Thymus (tissue), 11 donors: ENCODE data around the gene ECT2. TPM values are rescaled to one million over a fixed set of nuclear protein-coding genes. Genes with fewer than 3 reads are reported as not detected.
A peak's percentile ranks its signal among the peaks of the same experiment; 100 is the strongest.

Source experiments
- DNase-seq, 9 donors: peaks; one replicate each; pipeline ENCODE4 v3.0.0-alpha.2; 2013; ENCODE audit warnings: low spot score in 9 of 9, low read depth in 6 of 9, missing footprints in 1 of 9
- H3K27ac ChIP-seq, 2 donors: one replicate each; pipeline ENCODE4 v1.5.1; 2013; ENCODE audit warnings: control low read depth in 1 of 2, low read depth in 1 of 2, low read length in 1 of 2, mild to moderate bottlenecking in 1 of 2, moderate library complexity in 1 of 2
- H3K27me3 ChIP-seq, 2 donors: one replicate each; pipeline ENCODE4 v1.5.1; 2013; ENCODE audit warnings: low read length in 1 of 2; ENCODE audit not compliant: control insufficient read depth in 2 of 2, insufficient read depth in 1 of 2
- H3K36me3 ChIP-seq, 2 donors: one replicate each; pipeline ENCODE4 v1.5.1; 2013; ENCODE audit warnings: low read length in 1 of 2, mild to moderate bottlenecking in 1 of 2, moderate library complexity in 1 of 2; ENCODE audit not compliant: control insufficient read depth in 2 of 2, insufficient read depth in 2 of 2
- H3K4me1 ChIP-seq, 2 donors: one replicate each; pipeline ENCODE4 v1.5.1; 2013; ENCODE audit warnings: low read length in 2 of 2; ENCODE audit not compliant: control insufficient read depth in 2 of 2, insufficient read depth in 2 of 2
- H3K4me3 ChIP-seq, 2 donors: one replicate each; pipeline ENCODE4 v1.5.1; 2013; ENCODE audit warnings: low read length in 2 of 2, control low read depth in 1 of 2, mild to moderate bottlenecking in 1 of 2
- H3K9me3 ChIP-seq, 2 donors: one replicate each; pipeline ENCODE4 v1.5.1; 2013; ENCODE audit warnings: low read length in 1 of 2, mild to moderate bottlenecking in 1 of 2; ENCODE audit not compliant: control insufficient read depth in 2 of 2, insufficient read depth in 1 of 2
- WGBS: extraction: QIAGEN DNeasy Blood & Tissue Kit; methylation state at CpG from one replicate; pipeline ENCODE4 v1.1.7; 2013; 5-methylcytosine and 5-hydroxymethylcytosine counted together
- polyA plus RNA-seq: library from polyadenylated mRNA; stranded (reverse); fragments of 200-250 nt; gene quantifications from one replicate; pipeline ENCODE4 v1.2.3, GENCODE V29; 2013
- total RNA-seq: library from RNA; stranded (reverse); fragments of 120-200 nt; gene quantifications from one replicate; pipeline ENCODE4 v1.2.4, GENCODE V29; 2013
- donor health status: healthy.

Gene ECT2
- total and polyA plus RNA-seq, 2 donors = 7.9 to 39.0 TPM

GRCh38 chr3:172707030-172707429 is 43.5 kb upstream of the ECT2 start:
- peaks cover 5 to 9% of the 10 kb centered on the region in 2 donors for H3K4me1 ChIP-seq
- no peaks in the 10 kb centered on the region for H3K27me3 ChIP-seq
- H3K4me3 ChIP-seq = no peak overlapping the region
- no peak for DNase-seq
- H3K9me3 ChIP-seq = no peaks in the 10 kb centered on the region
- no peaks in the 10 kb centered on the region for H3K36me3 ChIP-seq
- H3K27ac ChIP-seq = no peak overlapping the region
- WGBS = 96% methylated on average over 2 of the region's 2 CpGs

DNA sequence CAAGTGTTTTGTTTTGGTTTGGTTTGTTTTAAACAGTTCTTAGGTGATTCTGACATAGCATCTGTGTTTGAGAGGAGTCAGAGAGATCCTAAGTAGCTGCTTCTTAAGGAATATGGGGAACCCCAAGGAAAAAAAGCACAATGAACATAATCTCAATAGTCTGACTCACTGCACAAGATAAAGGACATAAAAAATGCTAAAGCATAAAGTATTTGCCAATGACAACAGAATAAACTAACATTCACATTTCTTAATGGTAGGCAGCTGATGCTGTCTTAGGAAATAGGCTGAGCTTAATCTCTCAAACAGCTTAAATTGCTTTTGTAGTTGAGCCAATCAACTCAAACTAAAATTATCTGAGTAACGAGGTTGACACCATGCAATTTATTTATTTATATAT is 42.6 kb upstream of the ECT2 start:
- Histone ChIP-seq H3K27me3 (no peaks in the 10 kb centered on the region), H3K9me3 (no peaks in the 10 kb centered on the region), H3K4me1 (peaks cover 5 to 9% of the 10 kb centered on the region in 2 donors), H3K36me3 (no peaks in the 10 kb centered on the region), H3K4me3 (no peak overlapping the region), H3K27ac (no peak overlapping the region)
- WGBS = 93% methylated on average over 1 of the region's 1 CpG
- DNase-seq = no peak

DNA sequence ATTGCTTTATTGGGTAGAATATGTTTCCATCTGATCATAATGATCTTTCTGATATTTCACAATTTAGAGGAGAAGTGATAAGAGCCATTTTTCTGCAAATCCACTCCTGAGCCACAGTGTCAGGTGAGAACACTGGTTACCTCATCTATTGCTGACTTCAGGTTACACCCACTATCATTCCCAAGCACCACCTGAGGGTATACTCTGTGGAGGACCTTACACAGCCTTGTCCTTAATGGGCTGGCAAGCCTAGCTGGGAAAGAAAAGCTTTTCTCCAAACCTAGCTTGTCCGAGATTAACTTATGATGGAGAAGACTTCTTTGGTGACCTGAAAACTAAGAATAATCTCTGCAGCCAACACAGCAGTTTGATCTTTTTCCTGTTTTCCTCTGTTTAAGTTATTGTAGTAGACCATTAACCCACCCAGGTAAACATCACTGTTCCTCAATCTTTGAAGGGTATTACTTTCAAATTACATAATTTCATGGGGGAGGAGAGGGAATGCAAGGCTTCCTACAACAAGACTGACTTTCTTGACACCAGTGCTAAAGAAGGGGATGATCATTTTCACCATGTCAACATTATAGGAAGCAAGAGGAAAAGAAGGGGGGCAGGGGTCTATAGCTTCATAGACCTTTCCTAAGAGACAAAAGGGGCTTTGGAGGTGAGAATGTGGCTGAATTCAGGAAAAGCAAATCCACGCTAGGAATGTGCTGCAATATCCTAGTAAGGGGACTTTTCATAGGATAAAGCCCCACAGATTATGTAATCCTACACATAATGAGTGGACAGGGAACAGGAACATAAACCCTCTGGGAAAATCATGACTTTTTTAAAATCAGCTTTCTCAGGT is 41.4 kb upstream of the ECT2 start:
- H3K27me3 ChIP-seq = no peaks in the 10 kb centered on the region
- no peaks in the 10 kb centered on the region for H3K36me3 ChIP-seq
- 98% methylated on average over 2 of the region's 2 CpGs for WGBS
- peaks cover 5 to 9% of the 10 kb centered on the region in 2 donors for H3K4me1 ChIP-seq
- DNase-seq = no peak
- H3K9me3 ChIP-seq = no peaks in the 10 kb centered on the region
- H3K4me3 ChIP-seq = no peak overlapping the region
- H3K27ac ChIP-seq = no peak overlapping the region

DNA sequence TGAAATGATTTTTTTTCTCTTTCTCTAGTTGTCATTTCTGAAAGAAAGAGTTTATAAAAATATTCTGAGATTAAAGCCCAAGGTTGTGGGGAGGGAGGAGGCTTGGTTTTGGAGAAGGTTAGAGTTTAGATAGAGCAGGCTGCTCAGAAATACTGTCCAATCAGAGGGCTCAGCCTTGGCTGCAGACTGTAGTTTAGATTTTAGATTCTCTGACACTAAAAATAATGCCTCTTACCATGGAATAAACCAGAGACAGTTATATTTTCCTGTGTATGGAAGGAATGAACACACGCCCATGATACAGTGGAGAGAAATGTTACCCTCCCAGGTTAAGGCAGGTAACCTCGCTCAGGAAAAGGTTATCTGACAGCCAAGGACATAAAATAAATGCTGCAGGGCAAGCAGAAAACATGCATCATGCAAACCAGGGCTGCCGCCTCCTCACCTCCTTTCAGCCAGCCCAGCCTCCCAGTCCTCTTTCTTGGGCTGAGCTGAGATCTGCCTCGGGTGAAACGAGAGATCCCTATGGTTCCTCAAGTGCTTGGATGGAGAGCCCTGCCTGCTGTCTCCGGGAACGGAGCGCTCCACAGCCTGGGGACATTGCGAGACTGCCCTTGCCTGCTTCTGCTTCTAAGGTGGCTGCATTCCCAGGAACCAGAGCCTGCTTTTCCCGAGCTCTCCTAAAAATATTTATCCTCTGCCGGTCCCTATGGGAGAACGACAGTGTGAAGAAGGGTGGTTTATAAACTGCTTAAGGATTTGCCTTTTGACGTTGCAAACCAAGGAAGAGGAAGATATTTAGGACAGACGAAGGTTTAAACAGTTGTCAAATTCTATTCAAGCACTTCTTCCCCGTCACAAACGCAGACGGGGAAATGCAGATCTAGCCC is 40.5 kb upstream of the ECT2 start:
- H3K27me3 ChIP-seq = no peaks in the 10 kb centered on the region
- H3K4me1 ChIP-seq = peaks cover 5 to 9% of the 10 kb centered on the region in 2 donors
- no peak overlapping the region for H3K27ac ChIP-seq
- DNase-seq = peak in 3 of 9 donors; percentile 6 to 28 (median 18)
- peak overlapping the region; percentile 74 to 85 for H3K4me3 ChIP-seq
- 7% methylated on average over 17 of the region's 17 CpGs for WGBS
- H3K9me3 ChIP-seq = no peaks in the 10 kb centered on the region
- H3K36me3 ChIP-seq = no peaks in the 10 kb centered on the region

DNA sequence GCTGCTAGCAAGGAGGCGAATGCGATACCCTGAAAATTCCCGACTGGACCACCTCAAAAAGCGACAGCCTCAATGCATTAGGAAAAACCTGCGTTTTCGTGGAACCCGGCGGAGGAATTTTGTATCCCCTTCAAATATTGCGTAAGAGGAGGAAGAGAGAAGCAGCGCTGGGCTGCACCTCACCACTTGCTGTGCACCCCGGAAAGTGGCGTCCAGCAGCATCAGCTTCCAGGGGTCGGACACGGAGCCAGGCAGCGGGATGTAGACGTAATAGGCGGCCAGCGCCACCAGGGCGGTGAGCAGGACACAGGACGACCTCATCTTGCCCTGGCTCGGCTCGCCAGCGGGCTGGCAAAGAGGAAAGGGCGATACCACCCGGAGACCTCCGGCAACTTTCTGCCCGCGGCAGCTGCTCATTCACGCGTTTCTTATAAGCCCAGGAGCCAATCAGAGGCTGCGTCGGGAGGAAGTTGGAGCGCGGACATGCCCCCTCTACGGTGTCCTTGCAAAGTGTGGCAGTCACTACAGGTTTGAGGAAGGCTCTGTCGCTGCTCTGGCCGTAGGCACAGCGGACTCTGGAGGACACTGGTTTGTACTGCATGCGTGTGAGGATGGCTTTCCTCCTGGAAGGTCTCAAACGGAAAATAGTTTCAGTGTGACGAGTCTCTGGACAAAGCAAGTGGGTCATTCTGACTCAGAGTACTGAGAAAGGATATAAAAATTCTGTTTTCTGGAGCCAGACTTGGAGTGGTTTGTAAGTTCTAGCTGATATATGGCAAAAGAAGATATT is 39.7 kb upstream of the ECT2 start, which contains the start of gene NCEH1:
Gene NCEH1 (minus strand): TSS at position 404 of the 790 bp plus-strand sequence. CDS start 83 bp downstream, at position 321.
- under 1% methylated on average over 41 of the region's 41 CpGs for WGBS
- peak; percentile 56 to 88 (median 72) for DNase-seq
- Histone ChIP-seq H3K36me3 (no peaks in the 10 kb centered on the region), H3K27me3 (no peaks in the 10 kb centered on the region), H3K4me3 (peak within 1 kb of the TSS; percentile 74 to 85), H3K4me1 (peaks cover 5 to 9% of the 10 kb centered on the region in 2 donors), H3K9me3 (no peaks in the 10 kb centered on the region), H3K27ac (peak within 1 kb of the TSS; percentile 34 to 67)

GRCh38 chr3:172711454-172711795 is 39.1 kb upstream of the ECT2 start:
- Histone ChIP-seq H3K9me3 (no peaks in the 10 kb centered on the region), H3K4me1 (peaks cover 5 to 9% of the 10 kb centered on the region in 2 donors), H3K4me3 (peak overlapping the region; percentile 74 to 85), H3K27me3 (no peaks in the 10 kb centered on the region), H3K36me3 (no peaks in the 10 kb centered on the region), H3K27ac (peak overlapping the region in 1 of 2 donors; percentile 11)
- no peak for DNase-seq
- 49% methylated on average over 2 of the region's 2 CpGs for WGBS

GRCh38 chr3:172713316-172713715 is 37.2 kb upstream of the ECT2 start:
- Histone ChIP-seq H3K4me3 (no peak overlapping the region), H3K27ac (peak overlapping the region in 1 of 2 donors; percentile 25), H3K4me1 (peaks cover 5 to 9% of the 10 kb centered on the region in 2 donors), H3K36me3 (no peaks in the 10 kb centered on the region), H3K27me3 (no peaks in the 10 kb centered on the region), H3K9me3 (no peaks in the 10 kb centered on the region)
- DNase-seq = no peak
- 96% methylated on average over 3 of the region's 3 CpGs for WGBS

DNA sequence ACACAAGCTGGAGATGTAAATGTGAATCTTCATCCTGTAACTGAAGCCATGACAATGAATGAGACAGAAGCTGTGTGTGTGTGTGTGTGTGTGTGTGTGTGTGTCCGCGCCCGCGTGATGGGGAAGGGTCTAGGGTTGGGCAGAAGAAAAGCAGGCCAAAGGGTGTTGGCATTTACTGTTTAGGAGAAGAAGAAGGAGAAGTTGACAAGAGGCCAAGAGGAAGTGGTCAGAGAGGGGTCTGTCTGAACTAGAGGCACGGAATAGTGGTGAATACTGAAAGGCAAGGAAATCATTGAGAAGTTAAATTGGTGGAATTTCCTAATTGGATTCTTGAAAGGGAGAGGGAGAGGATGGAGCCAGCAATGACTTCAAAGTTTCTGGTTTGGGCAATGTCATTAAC is 34.0 kb upstream of the ECT2 start:
- Histone ChIP-seq H3K4me1 (peaks cover 0 to under 1% of the 10 kb centered on the region in 2 donors), H3K27me3 (no peaks in the 10 kb centered on the region), H3K36me3 (no peaks in the 10 kb centered on the region), H3K27ac (no peak overlapping the region), H3K4me3 (no peak overlapping the region), H3K9me3 (peaks cover 0 to 8% of the 10 kb centered on the region in 2 donors)
- 15% methylated on average over 5 of the region's 5 CpGs for WGBS
- no peak for DNase-seq
